GM04503 (cell line): ENCODE results near the gene IL26.
A peak's percentile ranks its signal among the peaks of the same experiment; 100 is the strongest.
"Not testable (repeated sequence)": the region's sequence is repeated elsewhere in the genome, so short reads cannot be mapped to it uniquely, and the experiment has no call there.

Experiments
- DNase-seq: peaks from one replicate; pipeline ENCODE4 v3.0.0-alpha.2; 2012; ENCODE audit warnings: low read depth

Gene IL26

DNA sequence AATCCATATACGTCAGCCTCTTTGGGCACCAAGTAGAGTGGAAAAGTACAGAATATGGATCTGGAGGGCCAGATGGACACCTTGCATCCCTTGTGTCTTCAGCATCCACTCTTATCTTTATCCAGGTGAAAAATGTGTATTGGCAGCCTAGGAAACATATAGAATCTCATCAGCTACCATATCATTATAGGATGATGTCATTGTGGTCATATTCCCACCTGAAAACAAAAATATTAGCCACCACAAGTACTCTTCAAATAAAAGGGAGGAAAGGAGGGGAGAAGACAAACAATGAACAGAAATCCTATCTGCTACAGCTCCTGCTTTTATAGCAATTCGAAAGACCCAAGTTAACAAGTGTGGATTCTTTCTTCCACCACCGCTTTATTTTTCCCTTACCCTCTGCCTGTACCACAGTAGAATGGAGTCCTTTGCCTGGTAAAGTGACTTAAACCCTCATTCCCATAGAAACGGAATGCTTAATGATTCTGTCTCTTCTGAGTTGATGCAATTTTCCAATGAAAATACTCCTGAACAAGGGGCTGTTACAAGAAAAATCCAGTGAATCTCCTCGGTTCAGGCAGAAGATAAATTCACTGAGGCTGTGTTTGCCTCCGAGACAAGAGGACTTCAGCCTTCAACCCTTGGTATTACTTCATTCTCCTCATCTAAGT lies 13.8 kb upstream of the IL26 start:
- DNase-seq: no peak

DNA sequence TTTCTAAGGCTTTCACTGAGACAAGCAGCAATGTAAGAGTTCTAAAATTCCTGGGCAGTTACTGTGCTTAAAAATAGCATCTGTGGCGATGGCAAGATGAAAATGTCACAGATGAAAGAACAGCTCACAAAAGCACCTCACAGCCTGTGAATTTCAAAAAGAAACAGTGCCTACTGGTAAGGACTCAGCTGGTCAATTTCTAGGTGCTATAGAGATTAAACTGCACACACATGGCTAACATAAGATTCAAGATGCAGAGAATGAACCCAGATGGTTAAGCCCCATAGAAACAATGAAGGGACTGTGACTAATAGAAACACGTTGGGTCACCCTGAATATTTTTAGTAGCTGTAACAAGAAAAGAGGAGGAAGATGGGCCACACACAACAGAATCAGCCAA lies 12.0 kb upstream of the IL26 start:
- peak; percentile 17 for DNase-seq

DNA sequence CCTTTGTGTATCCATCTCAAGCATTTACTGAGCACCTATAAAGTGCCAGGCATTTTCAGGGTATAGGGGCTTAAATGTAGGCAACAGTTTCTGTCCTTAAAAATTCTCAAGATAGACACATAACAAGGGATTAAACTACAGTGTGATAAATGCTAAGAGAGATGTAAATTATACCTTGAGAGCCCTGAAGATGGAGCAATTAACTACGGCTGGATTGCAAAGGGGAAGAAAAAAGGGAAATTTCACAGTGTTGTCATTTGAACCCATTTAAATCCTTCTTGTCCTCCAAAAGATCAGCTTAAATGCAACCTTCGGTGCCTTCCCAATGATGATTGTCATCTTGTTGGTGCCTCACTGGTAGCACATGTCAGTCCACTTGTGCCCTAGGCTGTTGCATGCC lies 11.5 kb upstream of the IL26 start:
- DNase-seq: no peak

DNA sequence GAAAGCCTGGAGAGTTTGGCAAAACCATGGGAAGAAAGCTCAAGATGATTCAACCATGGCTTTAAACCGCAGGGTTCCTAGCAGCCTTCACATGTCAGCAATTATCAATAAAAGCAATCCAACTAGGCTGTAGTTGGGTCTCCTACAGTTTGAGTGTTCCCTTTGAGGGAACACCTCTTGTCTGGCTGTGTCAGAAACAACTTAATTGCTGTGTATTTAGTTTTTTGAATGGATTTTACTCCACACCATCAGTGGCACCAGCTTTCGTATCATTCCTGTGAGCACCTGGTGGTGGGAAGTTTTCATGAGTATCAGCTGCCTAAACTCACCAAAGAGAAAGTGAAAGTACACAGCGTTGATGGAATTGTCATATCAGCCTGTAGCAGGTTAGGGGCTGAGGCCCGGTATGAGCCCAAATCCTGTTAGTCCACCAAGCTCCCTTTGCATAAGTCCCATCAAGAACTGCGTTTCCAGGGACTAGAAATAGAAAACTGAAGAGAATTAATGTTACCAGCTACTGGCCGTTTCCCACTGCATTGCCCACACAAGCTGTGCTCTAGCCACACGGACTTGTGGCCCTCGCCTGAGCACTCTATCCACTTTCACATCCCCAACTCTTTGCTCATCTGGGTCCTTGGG lies 10.9 kb upstream of the IL26 start:
- DNase-seq: no peak

DNA sequence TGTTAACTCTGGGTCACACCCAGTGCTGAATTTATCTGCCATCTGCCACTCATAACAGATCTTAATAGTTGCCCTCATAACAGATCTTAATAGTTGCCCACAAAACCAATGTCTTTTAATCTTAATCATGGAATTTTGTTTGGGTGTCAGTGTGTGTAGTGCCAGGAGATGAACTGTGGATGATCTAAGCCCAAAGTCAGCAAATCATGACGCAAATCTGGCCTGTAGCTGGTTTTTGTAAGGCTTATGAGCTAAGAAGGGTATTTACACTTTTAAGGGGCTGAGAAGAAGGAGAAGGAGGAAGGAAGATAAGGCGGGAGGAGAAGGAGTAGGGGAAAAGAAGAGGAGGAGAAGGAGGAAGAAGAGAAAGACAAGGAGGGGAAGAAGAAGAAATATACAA lies 10.0 kb upstream of the IL26 start:
- DNase-seq: no peak

DNA sequence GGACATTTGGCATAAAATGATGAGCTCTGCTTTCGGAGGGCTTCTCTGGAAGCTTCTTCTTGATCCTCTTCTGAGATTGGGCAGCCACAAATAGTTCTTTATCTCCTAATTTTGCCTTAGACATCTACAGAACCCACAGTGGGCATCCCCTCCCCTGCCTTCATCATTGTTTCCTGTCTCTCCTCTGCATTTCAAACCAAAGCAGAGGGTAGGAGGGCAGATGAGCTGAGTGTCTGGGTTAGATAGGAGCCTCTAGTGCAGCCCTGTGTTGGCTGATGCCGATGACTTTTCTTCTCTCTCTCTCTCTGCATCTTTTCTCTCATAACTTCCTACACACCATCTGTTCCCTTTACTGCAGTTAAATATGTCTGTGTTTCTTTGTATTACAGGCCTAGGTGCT lies 8.5 kb upstream of the IL26 start:
- no peak for DNase-seq

DNA sequence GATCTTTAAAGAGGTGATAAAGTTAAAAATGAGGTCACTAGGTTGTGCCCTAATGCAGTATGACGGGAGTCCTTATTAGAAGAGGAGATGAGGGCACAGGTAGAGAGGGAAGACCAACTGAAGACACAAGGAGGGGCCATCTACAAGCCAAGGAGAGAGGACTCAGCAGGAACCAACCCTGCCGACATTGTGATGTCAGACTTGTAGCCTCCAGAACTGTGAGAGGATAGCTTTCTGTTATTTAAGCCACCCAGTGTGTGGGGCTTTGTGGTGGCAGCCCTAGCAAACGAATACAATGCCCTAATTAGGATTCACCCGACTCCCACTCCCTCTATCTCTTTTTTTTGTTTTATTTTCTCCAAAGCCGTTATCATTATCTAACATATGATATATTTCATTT lies 7.9 kb upstream of the IL26 start:
- DNase-seq: no peak

DNA sequence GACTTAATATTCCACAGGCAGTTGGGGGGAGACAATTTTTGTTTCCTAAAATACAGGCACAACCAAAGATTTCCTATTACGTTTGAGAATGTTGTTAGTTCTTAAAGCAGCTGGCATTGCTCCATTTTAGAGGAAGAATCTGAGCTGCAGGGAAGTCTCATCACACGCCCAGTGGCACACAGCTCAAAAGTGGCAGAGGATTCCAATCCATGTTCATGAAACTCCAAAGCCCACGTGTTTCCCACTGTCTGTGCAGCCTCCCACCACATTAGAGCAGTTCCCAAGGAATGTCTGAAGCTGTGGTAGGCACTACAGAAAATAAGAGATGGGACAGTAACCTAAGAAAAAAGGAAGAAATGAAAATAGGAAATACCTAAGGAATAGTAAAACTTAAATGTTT lies 6.1 kb upstream of the IL26 start:
- DNase-seq: no peak

DNA sequence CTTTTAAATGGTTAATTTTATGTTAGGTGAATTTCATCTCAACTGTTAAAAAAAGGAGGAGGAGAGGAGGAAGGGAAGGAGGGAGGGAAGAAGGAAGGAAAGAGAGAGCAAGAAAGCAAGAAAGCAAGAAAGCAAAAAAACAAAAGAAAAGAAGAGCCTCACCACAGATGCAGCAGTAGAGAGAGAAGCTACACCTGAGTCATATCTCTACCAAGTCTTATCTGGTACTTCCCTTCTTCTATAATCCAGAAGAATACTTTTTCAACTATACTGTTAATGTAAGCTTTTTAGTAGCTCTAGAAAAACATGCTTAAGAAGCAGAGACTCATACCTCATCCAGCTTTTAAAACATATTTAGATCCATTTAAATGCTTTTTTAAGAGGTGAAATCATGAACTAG lies 5.6 kb upstream of the IL26 start:
- no peak for DNase-seq

DNA sequence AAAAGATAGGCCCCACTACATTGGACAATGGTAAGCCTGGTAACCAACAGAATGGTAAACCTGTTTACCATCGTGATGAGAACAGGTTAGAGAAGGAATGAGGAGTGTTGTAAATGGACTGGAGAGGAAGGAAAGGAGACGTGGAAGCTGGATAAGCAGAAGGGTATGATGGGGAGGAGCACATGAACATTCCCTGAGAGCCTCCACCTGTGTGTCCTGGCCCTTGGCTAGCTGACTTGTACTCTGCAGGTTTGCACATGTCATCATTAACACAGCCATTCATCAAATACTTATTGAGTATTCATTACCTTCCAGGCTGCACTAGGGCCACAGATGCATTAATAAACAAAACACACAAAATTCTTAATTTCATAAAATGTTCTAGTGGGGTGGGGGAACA lies 4.3 kb upstream of the IL26 start:
- no peak for DNase-seq

DNA sequence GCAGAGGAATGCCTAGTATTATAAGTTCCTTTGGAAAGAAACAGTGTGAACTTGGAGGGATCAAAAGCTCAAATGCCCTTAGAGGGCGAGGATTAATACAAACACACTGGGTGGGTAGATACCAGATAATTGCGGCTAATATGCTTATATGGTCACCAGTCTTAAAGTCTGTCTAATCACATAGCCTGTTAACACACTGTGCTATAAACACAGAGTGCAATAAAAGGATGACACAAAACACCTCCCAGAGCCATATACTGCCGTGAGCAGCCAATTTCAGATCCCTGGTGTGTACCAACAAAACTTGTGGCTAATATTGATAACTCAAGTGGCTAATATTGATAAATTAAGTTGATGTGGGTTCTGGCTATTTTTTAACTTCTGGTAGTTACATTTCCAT lies 1.7 kb upstream of the IL26 start:
- DNase-seq: no peak

DNA sequence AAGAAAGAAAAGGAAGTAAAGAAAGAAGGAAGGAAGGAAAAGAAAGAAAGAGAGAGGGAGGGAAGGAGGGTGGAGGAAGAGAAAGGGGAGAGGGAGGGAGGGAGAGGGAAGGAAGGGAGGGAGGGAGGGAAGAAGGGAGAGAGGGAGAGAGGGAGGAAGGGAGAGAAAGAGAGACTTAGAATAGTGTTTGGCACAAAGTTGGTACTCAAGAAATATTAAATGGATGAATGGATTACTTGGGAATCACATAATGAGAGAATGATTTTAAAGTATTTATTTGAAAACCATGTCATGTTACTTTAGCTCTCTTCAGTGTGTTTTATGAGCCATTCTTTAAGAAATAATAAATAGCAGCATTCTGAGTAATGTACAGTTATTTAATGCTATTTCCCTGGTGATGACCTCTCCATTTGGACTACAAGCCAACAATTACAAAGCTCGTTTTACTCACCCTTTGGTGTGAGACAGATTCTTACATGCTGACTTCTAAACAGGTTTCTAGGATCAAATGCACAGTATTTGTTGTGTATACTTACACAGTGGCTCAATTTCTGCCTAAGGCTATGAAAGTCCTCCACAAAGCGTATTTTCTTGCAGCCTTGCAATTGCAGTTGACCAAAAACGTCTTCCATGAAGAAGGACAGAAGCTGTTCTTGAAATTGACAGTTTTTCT lies 861 bp downstream of the IL26 start:
- DNase-seq: peak; percentile 30

DNA sequence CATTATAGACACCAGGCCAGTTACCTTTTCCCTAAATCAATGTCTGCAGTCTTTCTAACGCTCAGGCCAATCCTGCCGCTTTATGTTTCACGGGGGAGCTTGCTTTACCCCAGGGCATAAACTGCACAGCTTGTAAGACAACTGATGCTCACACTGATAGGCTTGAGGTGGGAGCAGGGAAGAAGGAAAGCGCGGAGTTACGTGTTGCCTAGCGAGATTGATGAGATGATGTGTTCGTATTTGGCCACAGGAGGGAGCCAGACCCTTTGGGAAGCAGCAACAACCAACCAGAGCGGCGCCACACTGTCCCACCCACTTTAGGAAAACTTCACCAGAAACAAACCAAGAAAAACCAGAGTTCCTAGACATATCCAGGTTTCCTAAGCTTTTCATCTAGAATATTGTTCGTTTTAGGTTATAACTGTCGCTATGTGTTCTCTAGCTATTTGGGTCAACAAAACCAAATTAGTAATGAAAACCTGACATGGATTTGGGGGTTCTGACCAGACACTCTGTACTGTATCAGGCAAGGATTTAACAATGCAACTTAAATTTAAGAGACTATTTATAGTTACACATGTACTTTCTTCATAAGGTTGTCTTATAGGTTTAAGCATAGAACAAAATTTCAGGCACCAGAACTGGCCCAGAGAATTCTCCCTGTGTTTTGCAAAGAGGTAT lies 2.4 kb downstream of the IL26 start:
- DNase-seq: peak; percentile 28

DNA sequence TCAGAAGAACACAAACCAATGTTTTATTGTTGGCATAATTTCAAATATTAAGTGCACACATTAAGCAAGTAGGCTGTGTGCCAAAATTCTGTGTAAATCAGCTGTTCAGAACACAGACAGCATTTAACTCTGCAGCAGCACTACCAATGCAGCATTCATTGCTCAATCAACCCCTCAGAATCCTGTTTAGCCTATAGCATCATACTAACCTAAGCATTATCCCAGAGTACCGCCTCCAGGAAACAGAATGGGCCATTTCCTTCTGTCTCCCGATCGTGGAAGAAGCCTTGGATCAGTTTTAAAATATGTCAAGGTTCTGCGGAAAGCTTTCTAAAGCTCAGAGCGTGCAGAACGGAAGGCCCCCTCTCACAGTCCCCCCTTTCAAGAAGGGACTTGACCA lies 3.3 kb downstream of the IL26 start:
- no peak for DNase-seq

DNA sequence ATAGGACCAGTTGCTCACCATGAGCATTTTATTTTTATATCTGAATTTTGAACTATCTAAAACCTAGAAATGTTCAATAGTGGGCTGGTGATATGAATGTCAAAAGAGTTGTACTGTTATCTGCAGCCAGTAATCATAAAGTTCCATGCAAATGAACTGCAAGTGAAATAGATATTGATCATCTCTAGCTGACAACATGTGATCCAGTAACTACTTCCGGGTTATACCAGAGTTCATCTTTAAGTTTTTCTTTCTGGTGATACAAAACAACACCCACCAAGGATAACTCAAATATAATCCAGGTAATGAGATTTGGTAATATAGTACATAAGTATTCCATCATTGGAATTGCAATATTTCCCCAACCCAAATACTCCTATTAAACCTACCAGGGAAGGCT lies 4.1 kb downstream of the IL26 start:
- no peak for DNase-seq

DNA sequence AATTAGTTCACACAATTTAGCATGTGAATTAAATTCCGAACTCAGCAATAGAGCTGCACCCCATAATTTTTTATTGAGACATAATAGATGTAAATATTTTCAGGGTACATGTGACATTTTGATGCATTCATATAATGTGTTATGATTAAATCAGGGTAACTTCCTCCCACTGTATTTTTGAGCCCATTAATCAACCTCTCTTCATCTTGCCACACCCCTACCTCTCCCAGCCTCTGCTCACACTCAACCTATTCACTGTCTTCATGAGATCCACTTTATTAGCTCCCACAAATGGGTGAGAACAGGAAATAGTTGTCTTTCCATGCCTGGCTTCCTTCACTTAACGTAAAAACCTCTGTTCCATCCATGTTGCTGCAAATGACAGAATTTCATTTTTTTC lies 14.7 kb downstream of the IL26 start:
- DNase-seq: no peak

DNA sequence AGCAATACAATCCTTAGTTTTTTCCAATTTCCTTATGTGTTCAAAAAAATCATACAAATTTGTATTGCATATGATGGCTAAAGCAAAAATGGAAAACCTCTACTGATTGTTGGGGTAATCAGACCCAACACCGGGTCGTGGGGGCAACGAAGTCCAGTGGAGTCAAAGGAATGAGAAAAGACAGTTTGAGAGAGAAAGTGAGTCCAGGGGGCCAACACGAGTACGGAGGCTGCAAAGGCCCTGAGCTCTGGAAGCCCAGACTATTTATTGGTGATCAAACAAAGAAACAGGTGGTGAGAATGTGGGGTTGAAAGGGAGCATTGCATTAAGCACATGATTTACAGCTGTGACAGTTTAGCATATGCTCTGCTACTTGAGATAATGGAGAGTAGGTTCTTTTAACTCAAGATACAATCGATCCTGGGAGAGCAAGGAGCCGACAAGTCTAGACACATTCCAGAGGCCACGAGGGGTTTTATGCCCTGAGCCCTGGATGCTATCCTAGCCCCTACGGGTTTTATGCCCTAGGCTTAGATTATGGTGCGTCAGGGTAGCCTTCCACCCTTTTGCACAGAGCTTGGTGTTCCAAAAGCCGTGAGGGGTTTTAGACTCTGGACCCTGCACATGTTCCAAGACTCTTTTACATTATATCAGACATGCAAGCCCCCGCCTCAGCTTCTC lies 16.4 kb downstream of the IL26 start:
- DNase-seq: not testable (repeated sequence)

DNA sequence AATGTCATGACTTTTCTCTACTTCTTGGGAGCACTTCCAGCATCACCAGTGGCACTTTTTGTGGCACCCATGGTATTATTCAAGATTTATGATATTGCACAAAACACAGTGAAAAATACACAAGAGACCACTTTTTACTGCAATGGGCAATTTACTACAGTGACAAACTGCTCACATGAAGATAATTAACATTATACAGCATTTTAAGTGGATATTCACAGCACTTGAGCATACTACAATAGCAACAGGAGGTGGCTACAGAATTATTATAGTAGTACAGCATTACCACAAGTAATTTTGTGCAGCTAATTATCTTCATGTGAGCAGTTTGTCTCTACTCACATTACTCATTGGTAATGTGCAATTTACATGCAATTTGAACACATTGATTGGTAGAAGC lies 18.3 kb downstream of the IL26 start:
- no peak for DNase-seq

DNA sequence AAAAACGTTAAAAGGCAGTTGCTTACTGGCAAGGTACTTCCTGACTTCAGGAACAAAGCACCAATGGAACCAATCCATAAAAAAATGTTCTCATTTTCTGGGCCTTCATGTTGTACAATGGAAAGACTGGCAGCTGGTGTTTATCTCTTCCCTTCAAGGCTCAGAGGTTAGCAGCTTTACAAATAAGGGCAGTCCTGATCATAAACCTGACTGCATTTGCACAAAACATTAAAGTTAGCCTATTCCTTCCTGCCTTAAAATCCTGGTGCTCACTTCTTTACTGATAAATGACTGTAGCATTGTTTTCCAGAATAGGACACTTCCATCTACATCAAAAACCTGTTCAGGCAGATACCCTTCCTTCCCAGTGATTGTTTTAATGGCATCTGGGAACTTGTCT lies 19.2 kb downstream of the IL26 start:
- DNase-seq: no peak

DNA sequence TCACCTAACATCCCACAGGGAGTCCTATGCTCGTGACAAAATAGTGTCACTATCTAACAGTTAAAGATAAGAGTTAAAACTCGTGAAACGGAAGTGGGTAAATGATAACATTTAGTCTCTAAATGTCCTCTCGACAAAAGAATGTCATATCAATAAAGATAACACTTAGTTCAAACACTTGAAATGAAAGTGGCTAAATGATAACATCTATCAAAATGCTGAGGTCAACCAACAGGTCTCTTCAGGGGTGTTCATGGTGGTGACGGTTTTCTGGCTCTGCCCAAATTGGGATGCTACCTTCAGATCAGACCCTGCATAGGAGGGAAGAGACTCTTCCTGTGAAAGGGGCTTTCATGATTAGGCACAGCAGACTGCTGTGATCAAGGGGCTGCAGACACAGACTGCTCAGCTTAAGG lies 22.1 kb downstream of the IL26 start:
- no peak for DNase-seq

DNA sequence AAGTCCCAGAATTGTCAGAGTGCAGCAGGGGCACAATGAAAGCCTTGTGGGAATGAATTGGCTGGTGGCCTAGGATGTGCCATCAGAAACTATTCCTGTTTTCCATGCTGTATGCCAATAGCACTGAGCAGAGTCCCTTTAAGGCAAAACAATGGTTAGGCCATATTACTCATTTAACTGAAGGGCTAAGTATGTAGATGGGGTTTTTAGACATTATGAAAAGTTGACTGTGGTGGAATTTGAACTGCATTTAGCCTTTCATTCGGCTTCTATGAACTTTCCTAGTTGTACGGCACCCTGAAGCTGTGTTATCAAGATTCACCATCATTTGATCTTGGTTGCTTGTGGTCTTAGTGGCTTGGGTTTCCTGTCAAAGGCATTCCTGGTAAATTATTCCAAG lies 24.8 kb downstream of the IL26 start:
- no peak for DNase-seq

DNA sequence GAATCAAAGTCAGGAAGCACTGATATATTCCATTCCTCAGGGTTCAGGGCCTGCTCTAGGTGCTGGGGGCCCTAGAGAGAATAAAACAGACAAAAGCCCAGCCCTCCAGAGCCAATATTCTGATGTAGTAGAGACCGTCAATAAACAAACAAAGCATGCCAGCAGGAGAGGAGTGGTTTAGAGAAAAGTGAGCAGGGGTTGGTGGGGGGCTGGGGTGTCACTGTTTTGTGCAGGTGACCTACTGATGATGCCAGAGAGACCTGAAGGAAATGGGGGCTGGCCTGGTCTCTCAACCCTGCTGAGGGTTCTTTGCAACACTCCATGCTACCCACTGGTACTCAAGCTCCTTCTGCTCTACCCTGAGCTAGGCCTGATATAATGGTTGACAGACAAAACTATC lies 26.5 kb downstream of the IL26 start:
- no peak for DNase-seq
